ENCODE results near the gene HIVEP1. TPM values are rescaled to one million over a fixed set of nuclear protein-coding genes. Genes with fewer than 3 reads are reported as not detected.
"Not testable (repeated sequence)": the region's sequence is repeated elsewhere in the genome, so short reads cannot be mapped to it uniquely, and the experiment has no call there.

HIVEP1 gene
- total RNA-seq, 1 donor from 2014 or later = 69.4 TPM

- Mint-ChIP-seq H3K27me3 (ENCODE audit: low read depth) (no peaks in the 10 kb centered on the region), H3K4me3 (no peak overlapping the region), H3K4me1 (peaks cover 9% of the 10 kb centered on the region), H3K9me3 (peaks cover 4% of the 10 kb centered on the region), H3K27ac (no peak overlapping the region), H3K36me3 (peaks cover 29% of the 10 kb centered on the region)
- no peak for DNase-seq (ENCODE audit: low spot score in 2 of 2, unreplicated experiment in 2 of 2)
- no peak for TF ChIP-seq CTCF (IDR thresholded peaks at IDR 0.05; ENCODE audit: unreplicated experiment)
These were observed 93.2 kb downstream of the HIVEP1 start for GRCh38 chr6:12105271-12105670.

DNA sequence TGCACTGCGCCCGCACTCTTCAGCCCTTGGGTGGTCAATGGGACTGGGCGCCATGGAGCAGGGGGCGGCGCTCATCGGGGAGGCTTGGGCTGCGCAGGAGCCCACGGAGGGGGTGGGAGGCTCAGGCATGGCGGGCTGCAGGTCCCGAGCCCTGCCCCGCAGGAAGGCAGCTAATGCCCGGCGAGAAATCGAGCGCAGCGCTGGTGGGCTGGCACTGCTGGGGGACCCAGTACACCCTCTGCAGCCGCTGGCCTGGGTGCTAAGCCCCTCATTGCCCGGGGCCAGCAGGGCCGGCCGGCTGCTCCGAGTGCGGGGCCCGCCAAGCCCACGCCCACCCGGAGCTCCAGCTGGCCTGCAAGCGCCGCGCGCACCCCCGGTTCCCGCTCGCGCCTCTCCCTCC lies 96.3 kb downstream of the HIVEP1 start:
- not testable (repeated sequence) for H3K4me1 Mint-ChIP-seq; H3K9me3 Mint-ChIP-seq; DNase-seq (ENCODE audit: low spot score in 2 of 2, unreplicated experiment in 2 of 2); H3K27ac Mint-ChIP-seq; H3K27me3 Mint-ChIP-seq (ENCODE audit: low read depth); H3K4me3 Mint-ChIP-seq
- peaks cover 31% of the 10 kb centered on the region for H3K36me3 Mint-ChIP-seq

DNA sequence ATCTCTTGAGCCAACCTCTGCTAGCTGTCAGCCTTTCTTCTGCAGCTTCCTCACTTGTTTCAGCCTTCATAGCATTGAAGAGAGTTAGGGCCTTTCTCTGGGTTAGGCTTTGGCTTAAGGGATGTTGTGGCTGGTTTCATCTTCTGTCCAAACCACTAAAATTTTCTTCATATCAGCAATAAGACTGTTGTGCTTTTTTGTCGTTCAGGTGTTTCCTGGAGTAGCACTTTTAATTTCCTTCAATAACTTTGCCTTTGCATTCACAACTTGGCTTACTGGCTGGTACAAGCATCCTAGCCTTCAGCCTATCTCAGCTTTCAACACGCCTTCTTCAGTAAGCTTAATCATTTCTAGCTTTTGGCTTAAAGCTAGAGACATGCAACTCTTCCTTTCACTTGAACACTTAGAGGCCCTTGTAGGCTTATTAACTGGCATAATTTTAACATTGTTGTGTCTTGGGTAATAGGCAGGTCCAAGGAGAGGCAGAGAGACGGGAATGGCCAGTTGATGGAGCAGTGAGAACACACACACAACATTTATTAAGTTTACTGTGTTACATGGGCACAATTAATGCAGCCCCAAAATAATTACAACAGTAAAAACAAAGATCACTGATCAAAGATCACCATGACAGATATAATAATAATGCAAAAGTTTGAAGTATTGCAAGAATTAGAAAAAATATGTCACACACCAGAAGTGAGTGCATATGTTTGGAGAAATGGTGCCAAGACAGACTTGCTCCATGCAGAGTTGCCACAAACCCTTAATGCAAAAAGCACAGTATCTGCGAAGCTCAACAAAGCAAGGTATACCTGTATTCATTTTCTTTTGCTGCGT lies 98.6 kb downstream of the HIVEP1 start:
- Mint-ChIP-seq H3K27ac (no peak overlapping the region), H3K36me3 (peaks cover 33% of the 10 kb centered on the region), H3K27me3 (ENCODE audit: low read depth) (no peaks in the 10 kb centered on the region), H3K4me3 (no peak overlapping the region), H3K4me1 (peaks cover 6% of the 10 kb centered on the region), H3K9me3 (peaks cover 4% of the 10 kb centered on the region)
- TF ChIP-seq CTCF (IDR thresholded peaks at IDR 0.05; ENCODE audit: unreplicated experiment) = no peak
- DNase-seq (ENCODE audit: low spot score in 2 of 2, unreplicated experiment in 2 of 2) = no peak

- peaks cover 6% of the 10 kb centered on the region for H3K4me1 Mint-ChIP-seq
- TF ChIP-seq CTCF (IDR thresholded peaks at IDR 0.05; ENCODE audit: unreplicated experiment) = no peak
- H3K9me3 Mint-ChIP-seq = peaks cover 10% of the 10 kb centered on the region
- no peak for DNase-seq (ENCODE audit: low spot score in 2 of 2, unreplicated experiment in 2 of 2)
- H3K27me3 Mint-ChIP-seq (ENCODE audit: low read depth) = no peaks in the 10 kb centered on the region
- H3K36me3 Mint-ChIP-seq = peaks cover 38% of the 10 kb centered on the region
- no peak overlapping the region for H3K4me3 Mint-ChIP-seq
- H3K27ac Mint-ChIP-seq = no peak overlapping the region
These were observed 99.2 kb downstream of the HIVEP1 start for GRCh38 chr6:12111363-12111670.

- Mint-ChIP-seq H3K36me3 (peaks cover 42% of the 10 kb centered on the region), H3K27ac (no peak overlapping the region), H3K4me3 (no peak overlapping the region), H3K27me3 (ENCODE audit: low read depth) (no peaks in the 10 kb centered on the region), H3K9me3 (peaks cover 19% of the 10 kb centered on the region), H3K4me1 (peaks cover 6% of the 10 kb centered on the region)
- TF ChIP-seq CTCF (IDR thresholded peaks at IDR 0.05; ENCODE audit: unreplicated experiment) = no peak
- DNase-seq (ENCODE audit: low spot score in 2 of 2, unreplicated experiment in 2 of 2) = no peak
These were observed 100.6 kb downstream of the HIVEP1 start for GRCh38 chr6:12112540-12113189.

DNA sequence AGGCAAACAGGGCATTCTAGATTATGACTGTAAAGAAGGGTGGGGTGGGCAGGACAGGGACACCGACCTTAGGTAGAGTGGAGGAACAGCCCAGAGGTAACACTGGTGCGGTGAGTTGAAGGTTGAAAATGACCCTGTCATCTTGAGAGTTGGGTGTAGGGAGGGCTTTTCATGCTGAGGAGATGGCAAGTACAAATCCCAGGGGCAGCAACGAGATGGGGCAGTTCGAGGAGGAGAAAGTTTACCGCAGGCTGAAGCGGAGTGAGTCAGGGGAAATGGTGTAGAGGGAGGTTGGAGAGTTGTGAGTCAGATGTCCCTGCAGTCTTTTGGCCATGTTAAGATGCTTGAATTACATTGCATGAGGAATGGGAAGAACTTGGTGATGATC lies 101.1 kb downstream of the HIVEP1 start:
- Mint-ChIP-seq H3K27ac (no peak overlapping the region), H3K27me3 (ENCODE audit: low read depth) (no peaks in the 10 kb centered on the region), H3K36me3 (peaks cover 41% of the 10 kb centered on the region), H3K9me3 (peaks cover 19% of the 10 kb centered on the region), H3K4me3 (no peak overlapping the region), H3K4me1 (peaks cover 6% of the 10 kb centered on the region)
- TF ChIP-seq CTCF (IDR thresholded peaks at IDR 0.05; ENCODE audit: unreplicated experiment) = no peak
- DNase-seq (ENCODE audit: low spot score in 2 of 2, unreplicated experiment in 2 of 2) = no peak

All from mesothelial cell of epicardium (in vitro differentiated cells).